Fibroblast of lung (primary cell): Measurements from ENCODE around the gene NXPH4. TPM values are rescaled to one million over a fixed set of nuclear protein-coding genes. Genes with fewer than 3 reads are reported as not detected.

ENCODE experiments used
- DNase-seq, 2 donors: peaks; one replicate each; pipeline versions ENCODE4 v3.0.0 to v3.0.0-alpha.2; 2010; ENCODE audit warnings: low read depth in 2 of 2
- H2AFZ ChIP-seq: 2 replicates; pipeline ENCODE4 v1.5.1; 2012; ENCODE audit warnings: low read length, control low read depth, inconsistent platforms
- H3K27ac ChIP-seq: 2 replicates; pipeline ENCODE4 v1.5.1; 2011; ENCODE audit warnings: low read length, control low read depth; ENCODE audit not compliant: insufficient read depth
- H3K27me3 ChIP-seq: 2 replicates; pipeline ENCODE4 v1.5.1; 2011; ENCODE audit warnings: mild to moderate bottlenecking, low read length; ENCODE audit not compliant: control insufficient read depth, insufficient read depth
- H3K36me3 ChIP-seq: 2 replicates; pipeline ENCODE4 v1.5.1; 2011; ENCODE audit warnings: low read length; ENCODE audit not compliant: control insufficient read depth, insufficient read depth
- H3K4me1 ChIP-seq: 2 replicates; pipeline ENCODE4 v1.5.1; 2011; ENCODE audit warnings: low read length; ENCODE audit not compliant: control insufficient read depth, insufficient read depth; ENCODE audit errors: extremely low read depth
- H3K4me2 ChIP-seq: 2 replicates; pipeline ENCODE4 v1.5.1; 2011; ENCODE audit warnings: low read length, control low read depth; ENCODE audit not compliant: insufficient read depth; ENCODE audit errors: extremely low read depth
- H3K4me3 ChIP-seq, 4 experiments: fragments of 200-600 bp in 1 of 4; sonication (generic) in 1 of 4; replicated peaks in 1 of 4; 2 replicates each; pipeline ENCODE4 v1.5.1; 2011 to 2016; ENCODE audit warnings: low read length in 4 of 4, low read depth in 3 of 4, mild to moderate bottlenecking in 3 of 4, control low read depth in 2 of 4, inconsistent platforms in 1 of 4, mixed read lengths in 1 of 4; ENCODE audit not compliant: insufficient read depth in 1 of 4; ENCODE audit errors: control extremely low read depth in 1 of 4
- H3K79me2 ChIP-seq: 2 replicates; pipeline ENCODE4 v1.5.1; 2012; ENCODE audit warnings: mild to moderate bottlenecking, low read length, inconsistent platforms; ENCODE audit not compliant: control insufficient read depth, insufficient read depth
- H3K9ac ChIP-seq: 2 replicates; pipeline ENCODE4 v1.5.1; 2011; ENCODE audit warnings: mild to moderate bottlenecking, low read length, control low read depth; ENCODE audit not compliant: insufficient read depth
- H3K9me3 ChIP-seq: 2 replicates; pipeline ENCODE4 v1.5.1; 2012; ENCODE audit warnings: low read depth, low read length; ENCODE audit not compliant: control insufficient read depth, insufficient read depth
- H4K20me1 ChIP-seq: 2 replicates; pipeline ENCODE4 v1.5.1; 2011; ENCODE audit warnings: low read length; ENCODE audit not compliant: control insufficient read depth, insufficient read depth; ENCODE audit errors: extremely low read depth
- CTCF ChIP-seq, 2 donors: IDR thresholded peaks in 1 of 2; conservative IDR thresholded peaks in 1 of 2; 1 replicate in 1 of 2; 2 replicates in 1 of 2; pipeline ENCODE4 v1.5.1; 2011 to 2012; ENCODE audit warnings: low read length in 2 of 2, control low read depth in 1 of 2, inconsistent platforms in 1 of 2, low read depth in 1 of 2, mild to moderate bottlenecking in 1 of 2
- EZH2 ChIP-seq: IDR thresholded peaks from 2 replicates; pipeline ENCODE4 v1.5.1; 2012; ENCODE audit warnings: low read length, control low read depth, mild to moderate bottlenecking; ENCODE audit errors: missing control alignments
- polyA plus RNA-seq, 2 donors: library from polyadenylated mRNA; depleted of rRNA in 1 of 2; stranded (reverse) in 1 of 2; unstranded in 1 of 2; fragments of >200 nt; gene quantifications; 2 replicates each; pipeline ENCODE4 v1.2.1, GENCODE V29; 2011 to 2012; ENCODE audit warnings: missing spikeins in 1 of 2
- total RNA-seq: library from RNA; depleted of rRNA; stranded (reverse); fragments of >200 nt; gene quantifications from 2 replicates; pipeline ENCODE4 v1.2.1, GENCODE V29; 2014

The NXPH4 gene
- total and polyA plus RNA-seq, 2 donors (not counting 1 experiment from before 2014, with no cell fraction given): 0.50 to 1.9 TPM

GRCh38 chr12:57170927-57171326, 45.7 kb upstream of the NXPH4 start:
- H3K27ac ChIP-seq: peak overlapping the region; percentile 23
- H3K9me3 ChIP-seq: no peaks in the 10 kb centered on the region
- H2AFZ ChIP-seq: no peak overlapping the region
- TF ChIP-seq CTCF (conservative IDR thresholded peaks at IDR 0.05 in 1 of 2, IDR thresholded peaks at IDR 0.05 in 1 of 2; ENCODE audit: low read depth in 1 of 2, low read length in 2 of 2): no peak
- TF ChIP-seq EZH2: no peak
- no peaks in the 10 kb centered on the region for H3K79me2 ChIP-seq
- no peak overlapping the region for H3K4me3 ChIP-seq
- peaks cover 65% of the 10 kb centered on the region for H3K36me3 ChIP-seq
- no peak overlapping the region for H3K9ac ChIP-seq
- no peaks in the 10 kb centered on the region for H3K27me3 ChIP-seq
- H4K20me1 ChIP-seq: no peaks in the 10 kb centered on the region
- peaks cover 16% of the 10 kb centered on the region for H3K4me1 ChIP-seq
- DNase-seq: no peak
- H3K4me2 ChIP-seq: no peak overlapping the region

- no peaks in the 10 kb centered on the region for H3K79me2 ChIP-seq
- peak; percentile 53 to 93 for DNase-seq
Observed at GRCh38 chr12:57171668-57172067, 44.9 kb upstream of the NXPH4 start.

GRCh38 chr12:57173089-57173488, 43.5 kb upstream of the NXPH4 start:
- Histone ChIP-seq H3K4me1 (peaks cover 14% of the 10 kb centered on the region), H3K9me3 (no peaks in the 10 kb centered on the region), H3K4me2 (no peak overlapping the region), H3K79me2 (no peaks in the 10 kb centered on the region), H3K4me3 (no peak overlapping the region), H4K20me1 (no peaks in the 10 kb centered on the region), H3K27ac (no peak overlapping the region), H3K36me3 (peaks cover 64% of the 10 kb centered on the region), H3K9ac (no peak overlapping the region), H2AFZ (no peak overlapping the region), H3K27me3 (no peaks in the 10 kb centered on the region)
- DNase-seq: no peak
- TF ChIP-seq CTCF (conservative IDR thresholded peaks at IDR 0.05 in 1 of 2, IDR thresholded peaks at IDR 0.05 in 1 of 2; ENCODE audit: low read depth in 1 of 2, low read length in 2 of 2) (peak; percentile 41 to 52), EZH2 (no peak)

More at GRCh38 chr12:57171668-57172067, 44.9 kb upstream of the NXPH4 start:
- Histone ChIP-seq H2AFZ (no peak overlapping the region), H3K4me3 (no peak overlapping the region), H3K4me1 (peaks cover 18% of the 10 kb centered on the region), H3K9ac (no peak overlapping the region), H3K36me3 (peaks cover 66% of the 10 kb centered on the region), H3K27me3 (no peaks in the 10 kb centered on the region), H4K20me1 (no peaks in the 10 kb centered on the region), H3K9me3 (no peaks in the 10 kb centered on the region), H3K27ac (no peak overlapping the region), H3K4me2 (no peak overlapping the region)
- peak in 1 of 2 donors; percentile 6 for TF ChIP-seq CTCF (conservative IDR thresholded peaks at IDR 0.05 in 1 of 2, IDR thresholded peaks at IDR 0.05 in 1 of 2; ENCODE audit: low read depth in 1 of 2, low read length in 2 of 2)
- no peak for TF ChIP-seq EZH2
